Spleen (tissue), 11 donors: ENCODE measurements around the gene PSPC1. TPM values are rescaled to one million over a fixed set of nuclear protein-coding genes. Genes with fewer than 3 reads are reported as not detected.
"Not testable (repeated sequence)": the region's sequence is repeated elsewhere in the genome, so short reads cannot be mapped to it uniquely, and the experiment has no call there.

Experiments used
- DNase-seq: peaks from one replicate; pipeline ENCODE4 v3.0.0-alpha.2; 2020
- H3K27ac ChIP-seq, 8 donors: fragments of 200-600 bp; sonication (generic) in 7 of 8; 1 replicate in 4 of 8; 2 replicates in 4 of 8; pipeline versions ENCODE4 v1.5.0 to v1.8.0; 2016 to 2021; ENCODE audit warnings: inconsistent platforms in 4 of 8, mild to moderate bottlenecking in 4 of 8, moderate library complexity in 1 of 8
- H3K27me3 ChIP-seq, 7 donors: fragments of 200-600 bp; sonication (generic) in 6 of 7; replicated peaks in 1 of 7; 1 replicate in 4 of 7; 2 replicates in 3 of 7; pipeline versions ENCODE4 v1.5.0 to v1.8.0; 2016 to 2021; ENCODE audit warnings: inconsistent platforms in 3 of 7, mild to moderate bottlenecking in 1 of 7
- H3K36me3 ChIP-seq, 6 donors: fragments of 200-600 bp; sonication (generic) in 5 of 6; 1 replicate in 4 of 6; 2 replicates in 2 of 6; pipeline versions ENCODE4 v1.5.0 to v1.8.0; 2016 to 2021; ENCODE audit warnings: inconsistent platforms in 2 of 6
- H3K4me1 ChIP-seq, 6 donors: fragments of 200-600 bp; sonication (generic) in 5 of 6; 1 replicate in 3 of 6; 2 replicates in 3 of 6; pipeline versions ENCODE4 v1.5.0 to v1.8.0; 2016 to 2021; ENCODE audit warnings: inconsistent platforms in 3 of 6
- H3K4me3 ChIP-seq, 8 donors: fragments of 200-600 bp; sonication (generic) in 7 of 8; 1 replicate in 4 of 8; 2 replicates in 4 of 8; pipeline versions ENCODE4 v1.5.0 to v1.8.0; 2016 to 2021; ENCODE audit warnings: inconsistent platforms in 4 of 8, mild to moderate bottlenecking in 4 of 8, moderate library complexity in 2 of 8
- H3K9me3 ChIP-seq, 8 donors: fragments of 200-600 bp; sonication (generic) in 7 of 8; 1 replicate in 4 of 8; 2 replicates in 4 of 8; pipeline versions ENCODE4 v1.5.0 to v1.8.0; 2016 to 2021; ENCODE audit warnings: inconsistent platforms in 4 of 8
- POLR2A ChIP-seq, 3 donors: fragments of 450-650 bp; IDR thresholded peaks; one replicate each; pipeline ENCODE4 v1.5.1; 2017; ENCODE audit warnings: antibody characterized with exemption in 3 of 3, mild to moderate bottlenecking in 1 of 3
- POLR2AphosphoS5 ChIP-seq, 3 donors: sonication (generic); formaldehyde crosslinking; IDR thresholded peaks; one replicate each; pipeline ENCODE4 v1.5.1; 2017; ENCODE audit warnings: antibody characterized with exemption in 3 of 3
- WGBS, 5 donors: extraction: QIAGEN DNeasy Blood & Tissue Kit in 3 of 5; methylation state at CpG; one replicate each; pipeline versions ENCODE4 v1.1.5 to v1.1.7; 2013 to 2018; 5-methylcytosine and 5-hydroxymethylcytosine counted together
- intact Hi-C: fragments of 100-400 bp; cut with DNase I; formaldehyde crosslinking; loops from one replicate; pipeline ENCODE4 v1.15.0; 2023; ENCODE audit warnings: low total_unique reads
- polyA plus RNA-seq, 3 donors: library from polyadenylated mRNA; stranded (reverse); fragments of 200-250 nt; gene quantifications; one replicate each; pipeline ENCODE4 v1.2.1, GENCODE V29; 2013
- total RNA-seq, 7 donors: library from RNA; depleted of rRNA in 3 of 7; stranded (reverse); fragments of >200 nt in 3 of 7; fragmentation: NEBNext Ultra II Directional in 4 of 7; extraction: Animal tissue kit (Norgen Biotek cat#: 25700) in 4 of 7; gene quantifications; one replicate each; pipeline versions ENCODE4 v1.1.0 to v1.2.1, GENCODE V29; 2016 to 2021
- TF ChIP-seq, protein P1 (sequence below), 11 experiments: fragments of 200-600 bp in 7 of 11; fragments of 450-650 bp in 4 of 11; sonication (generic) in 4 of 11; IDR thresholded peaks in 8 of 11; conservative IDR thresholded peaks in 3 of 11; 1 replicate in 7 of 11; 2 replicates in 4 of 11; pipeline versions ENCODE4 v1.4.0 to v1.8.0; 2016 to 2021; ENCODE audit warnings: antibody characterized with exemption in 11 of 11, inconsistent platforms in 4 of 11, mild to moderate bottlenecking in 1 of 11
- donor health status: healthy with polysubstance abuse.
- donor health status: DM: no; HTN: no; CAD: no; lungs with moderate emphysema.
- donor health status: DM: no; HTN: no; CAD: no.
- donor health status: Bipolar disorder and iron deficiency.
- donor health status: healthy.
- donor health status: DM: no; HTN: no; CAD: no.
- donor health status: DM: yes; HTN: yes; CAD: no.

PSPC1 gene
- total and polyA plus RNA-seq, 10 donors = 32.7 to 79.8 (median 59.9) TPM

DNA sequence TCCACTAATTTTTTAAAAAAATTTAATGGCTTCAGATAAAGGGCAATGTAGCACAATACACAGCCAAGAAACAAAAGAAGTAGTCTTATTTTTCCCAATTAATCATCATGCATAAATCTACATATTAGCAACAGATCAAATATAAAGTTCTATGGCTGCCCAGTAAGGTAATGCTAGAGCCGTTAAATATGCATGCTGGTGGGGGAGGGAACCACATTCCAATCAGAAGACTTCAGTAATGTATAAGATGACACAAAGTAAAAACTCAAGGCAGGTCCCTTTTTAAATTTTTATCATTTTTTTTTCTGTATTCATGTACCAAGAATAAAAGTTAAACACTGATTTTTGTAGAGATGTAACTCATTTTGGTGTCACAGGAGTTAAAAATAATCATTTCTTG, 87.3 kb downstream of the PSPC1 start:
- no peak for DNase-seq
- intact Hi-C loops = no loop called here
- H3K4me1 ChIP-seq = no peaks in the 10 kb centered on the region
- whole genome bisulfite sequencing, 5 donors = 89 to 96% (median 93%) methylated on average over 1 of the region's 1 CpG
- H3K36me3 ChIP-seq = peaks cover 0 to 42% (median 0%) of the 10 kb centered on the region in 6 donors
- no peak overlapping the region for H3K4me3 ChIP-seq
- H3K27ac ChIP-seq = no peak overlapping the region
- TF ChIP-seq POLR2AphosphoS5 (IDR thresholded peaks at IDR 0.05) (no peak), POLR2A (IDR thresholded peaks at IDR 0.05) (no peak)
- TF ChIP-seq, protein P1, sequence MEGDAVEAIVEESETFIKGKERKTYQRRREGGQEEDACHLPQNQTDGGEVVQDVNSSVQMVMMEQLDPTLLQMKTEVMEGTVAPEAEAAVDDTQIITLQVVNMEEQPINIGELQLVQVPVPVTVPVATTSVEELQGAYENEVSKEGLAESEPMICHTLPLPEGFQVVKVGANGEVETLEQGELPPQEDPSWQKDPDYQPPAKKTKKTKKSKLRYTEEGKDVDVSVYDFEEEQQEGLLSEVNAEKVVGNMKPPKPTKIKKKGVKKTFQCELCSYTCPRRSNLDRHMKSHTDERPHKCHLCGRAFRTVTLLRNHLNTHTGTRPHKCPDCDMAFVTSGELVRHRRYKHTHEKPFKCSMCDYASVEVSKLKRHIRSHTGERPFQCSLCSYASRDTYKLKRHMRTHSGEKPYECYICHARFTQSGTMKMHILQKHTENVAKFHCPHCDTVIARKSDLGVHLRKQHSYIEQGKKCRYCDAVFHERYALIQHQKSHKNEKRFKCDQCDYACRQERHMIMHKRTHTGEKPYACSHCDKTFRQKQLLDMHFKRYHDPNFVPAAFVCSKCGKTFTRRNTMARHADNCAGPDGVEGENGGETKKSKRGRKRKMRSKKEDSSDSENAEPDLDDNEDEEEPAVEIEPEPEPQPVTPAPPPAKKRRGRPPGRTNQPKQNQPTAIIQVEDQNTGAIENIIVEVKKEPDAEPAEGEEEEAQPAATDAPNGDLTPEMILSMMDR (IDR thresholded peaks at IDR 0.05 in 8 of 11, conservative IDR thresholded peaks at IDR 0.05 in 3 of 11) = no peak
- no peaks in the 10 kb centered on the region for H3K9me3 ChIP-seq
- H3K27me3 ChIP-seq = no peaks in the 10 kb centered on the region

DNA sequence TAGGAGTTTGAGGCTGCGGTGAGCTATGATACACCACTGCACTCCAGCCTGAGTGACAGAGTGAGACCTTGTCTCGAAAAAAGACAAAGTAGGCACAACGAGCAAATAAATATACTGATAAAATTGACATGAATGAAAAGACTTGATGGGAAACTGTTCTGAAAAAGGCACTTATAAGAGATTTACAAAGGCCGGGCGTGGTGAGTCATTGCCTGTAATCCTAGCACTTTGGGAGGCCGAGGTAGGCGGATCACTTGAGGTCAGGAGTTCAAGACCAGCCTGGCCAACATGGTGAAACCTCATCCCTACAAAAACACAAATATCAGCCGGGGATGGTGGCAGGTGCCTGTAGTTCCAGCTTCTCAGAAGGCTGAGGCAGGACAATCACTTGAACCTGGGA, 91.3 kb downstream of the PSPC1 start:
- H3K9me3 ChIP-seq, H3K4me3 ChIP-seq, intact Hi-C loops, H3K27ac ChIP-seq, H3K4me1 ChIP-seq, H3K27me3 ChIP-seq, DNase-seq: not testable (repeated sequence)
- 94 to 99% (median 98%) methylated on average over 8 of the region's 8 CpGs for WGBS, 5 donors
- H3K36me3 ChIP-seq = peaks cover 0 to 68% (median 0%) of the 10 kb centered on the region in 6 donors

DNA sequence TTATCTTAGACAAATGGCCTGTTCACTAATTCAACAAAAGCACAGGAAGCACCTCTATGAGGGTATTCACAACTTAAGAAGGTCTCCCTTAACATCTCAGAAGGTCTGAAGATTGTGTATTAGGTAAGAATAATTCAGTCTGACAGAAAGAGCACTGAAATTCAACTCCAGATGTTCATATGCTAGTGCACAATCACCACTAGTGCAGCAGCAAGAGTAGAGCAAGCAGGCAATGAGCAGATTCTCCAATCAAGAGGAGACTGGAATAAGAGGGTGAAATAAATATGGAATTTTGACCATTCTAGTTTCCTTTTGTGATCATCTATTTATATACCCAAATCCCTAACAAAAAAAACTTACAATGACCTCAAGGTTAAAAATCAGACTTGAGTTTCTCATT, 97.3 kb downstream of the PSPC1 start:
- intact Hi-C loops = no loop called here
- Histone ChIP-seq H3K4me3 (no peak overlapping the region), H3K27ac (no peak overlapping the region), H3K4me1 (no peaks in the 10 kb centered on the region), H3K27me3 (no peaks in the 10 kb centered on the region), H3K36me3 (peaks cover 0 to 33% (median 0%) of the 10 kb centered on the region in 6 donors), H3K9me3 (no peaks in the 10 kb centered on the region)
- DNase-seq = no peak
- TF ChIP-seq, protein P1 (IDR thresholded peaks at IDR 0.05 in 8 of 11, conservative IDR thresholded peaks at IDR 0.05 in 3 of 11) = no peak
- TF ChIP-seq POLR2AphosphoS5 (IDR thresholded peaks at IDR 0.05) (no peak), POLR2A (IDR thresholded peaks at IDR 0.05) (no peak)

DNA sequence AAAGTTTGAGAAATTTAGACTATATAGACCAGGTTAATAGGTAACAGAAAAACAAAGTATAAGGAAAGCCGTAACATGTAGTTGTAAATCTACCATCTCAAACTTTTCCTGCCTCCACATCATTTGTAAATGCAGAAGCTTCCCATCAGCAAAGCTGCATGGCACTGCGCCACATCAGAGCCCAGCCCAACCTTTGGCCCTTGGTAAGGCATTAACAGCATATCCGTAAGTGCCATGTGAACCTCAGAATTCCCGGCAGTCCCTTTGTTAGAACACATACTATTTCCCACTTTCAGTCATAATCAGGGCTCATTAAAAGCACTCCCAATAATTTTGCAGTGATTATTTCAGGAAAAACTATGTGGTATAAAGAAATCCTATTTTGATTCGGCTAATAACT, 97.7 kb downstream of the PSPC1 start:
- WGBS, 5 donors = 63 to 72% (median 68%) methylated on average over 5 of the region's 5 CpGs

More for the DNA sequence above, 97.7 kb downstream of the PSPC1 start:
- H3K36me3 ChIP-seq = peaks cover 0 to 29% (median 0%) of the 10 kb centered on the region in 6 donors
- TF ChIP-seq, protein P1 (IDR thresholded peaks at IDR 0.05 in 8 of 11, conservative IDR thresholded peaks at IDR 0.05 in 3 of 11) = no peak
- DNase-seq = no peak
- no peaks in the 10 kb centered on the region for H3K27me3 ChIP-seq
- no peaks in the 10 kb centered on the region for H3K4me1 ChIP-seq
- H3K9me3 ChIP-seq = no peaks in the 10 kb centered on the region
- intact Hi-C loops = no loop called here
- H3K27ac ChIP-seq = no peak overlapping the region
- H3K4me3 ChIP-seq = no peak overlapping the region
